ENCODE measurements around the gene POU2AF3. TPM values are rescaled to one million over a fixed set of nuclear protein-coding genes. Genes with fewer than 3 reads are reported as not detected.

Gene POU2AF3
- total RNA-seq, 1 experiment from 2014 or later, result not detected

GRCh38 chr11:111354601-111354891 is 56.2 kb downstream of the POU2AF3 start:
- TF ChIP-seq EGR1 (IDR thresholded peaks at IDR 0.05; ENCODE audit: low read depth), result no peak
- no peak for TF ChIP-seq POLR2AphosphoS5 (IDR thresholded peaks at IDR 0.05; ENCODE audit: low read depth, low read length)
- no peak for TF ChIP-seq FOSL1 (IDR thresholded peaks at IDR 0.05; ENCODE audit: low read depth)
- TF ChIP-seq SP1 (IDR thresholded peaks at IDR 0.05; ENCODE audit: low read depth), result no peak
- TF ChIP-seq ZNF274 (IDR thresholded peaks at IDR 0.05; ENCODE audit: low read depth, low read length), result no peak
- TF ChIP-seq RAD21 (IDR thresholded peaks at IDR 0.05; ENCODE audit: low read depth), result no peak
- no peak for TF ChIP-seq YY1 (IDR thresholded peaks at IDR 0.05; ENCODE audit: extremely low read depth, insufficient replicate concordance, low read depth, low read length)
- no peak for TF ChIP-seq MAX (IDR thresholded peaks at IDR 0.05)
- TF ChIP-seq POLR2A (IDR thresholded peaks at IDR 0.05; ENCODE audit: borderline replicate concordance, extremely low read depth, insufficient read depth, insufficient read length), result no peak
- no peak for TF ChIP-seq JUND (IDR thresholded peaks at IDR 0.05)
- TF ChIP-seq CTCF (IDR thresholded peaks at IDR 0.05 in 2 of 3, conservative IDR thresholded peaks at IDR 0.05 in 1 of 3; ENCODE audit: borderline replicate concordance in 1 of 3, insufficient read depth in 1 of 3, low read depth in 2 of 3, low read length in 2 of 3), result no peak
- TF ChIP-seq SIN3A (IDR thresholded peaks at IDR 0.05; ENCODE audit: low read depth), result no peak
- Histone ChIP-seq H3K27me3 (ENCODE audit: insufficient read depth, low read length) (peaks cover 10% of the 10 kb centered on the region; the same call in 1 of the 2 replicates), H3K9me2 (ENCODE audit: insufficient read depth) (no peaks in the 10 kb centered on the region), H3K4me1 (ENCODE audit: control insufficient read depth in 1 of 2, insufficient read depth in 2 of 2, low read length in 2 of 2) (no peaks in the 10 kb centered on the region), H3K27ac (ENCODE audit: low read depth, low read length) (no peak overlapping the region), H2AFZ (ENCODE audit: low read depth, low read length, poor library complexity, severe bottlenecking) (no peak overlapping the region), H3K79me2 (ENCODE audit: insufficient read depth, low read length) (no peaks in the 10 kb centered on the region), H3K9me3 (ENCODE audit: control insufficient read depth in 1 of 2, insufficient read depth in 1 of 2, low read depth in 1 of 2, low read length in 2 of 2) (no peaks in the 10 kb centered on the region), H3K4me3 (replicated peaks in 1 of 2; ENCODE audit: low read depth in 1 of 2, low read length in 2 of 2) (no peak overlapping the region), H3K9ac (ENCODE audit: low read length) (no peak overlapping the region), H3K36me3 (ENCODE audit: control insufficient read depth in 1 of 2, insufficient read depth in 2 of 2, low read length in 2 of 2) (no peaks in the 10 kb centered on the region), H4K20me1 (ENCODE audit: insufficient read depth) (no peaks in the 10 kb centered on the region), H3K4me2 (ENCODE audit: low read length) (no peak overlapping the region)
- ATAC-seq, result no peak
- BruUV-seq (replicated peaks), result no TSS peak
- CTCF ChIA-PET, result no interaction called here
- RAD21 ChIA-PET (ENCODE audit: low non-redundant PET in 1 of 2, low total read pairs in 2 of 2, uncharacterized antibody in 2 of 2, unreplicated experiment in 2 of 2), result no interaction called here
- intact Hi-C loops (cut with micrococcal nuclease), result no loop called here
- POLR2A ChIA-PET, result no interaction called here
- no peak for DNase-seq (ENCODE audit: low read depth, low spot score)

Measured in HCT116 (cell line).